Neural cell (in vitro differentiated cells): Measurements from ENCODE around the gene CFAP92.

Experiments used
- EP300 ChIP-seq: fragments of 450-650 bp; conservative IDR thresholded peaks from 2 replicates; pipeline ENCODE4 v1.6.1; 2014; ENCODE audit warnings: antibody characterized with exemption, mild to moderate bottlenecking, moderate library complexity; ENCODE audit not compliant: poor library complexity, severe bottlenecking
- EZH2 ChIP-seq: fragments of 200-600, 300-800 bp; shearing (Covaris generic), sonication (generic); IDR thresholded peaks from 2 replicates; pipeline ENCODE4 v1.6.1; 2014; ENCODE audit warnings: antibody characterized with exemption, low read length, borderline replicate concordance, mild to moderate bottlenecking; ENCODE audit not compliant: insufficient read depth, poor library complexity, severe bottlenecking
- POLR2AphosphoS5 ChIP-seq: IDR thresholded peaks from 2 replicates; pipeline ENCODE4 v1.6.1; 2012
- RAD21 ChIP-seq: fragments of 450-650 bp; conservative IDR thresholded peaks from 2 replicates; pipeline ENCODE4 v1.6.1; 2014; ENCODE audit warnings: antibody characterized with exemption, mild to moderate bottlenecking, moderate library complexity
- SMC3 ChIP-seq: fragments of 450-650 bp; conservative IDR thresholded peaks from 2 replicates; pipeline ENCODE4 v1.6.1; 2014; ENCODE audit warnings: antibody characterized with exemption, mild to moderate bottlenecking, moderate library complexity; ENCODE audit not compliant: poor library complexity
- TAF1 ChIP-seq: IDR thresholded peaks from 2 replicates; pipeline ENCODE4 v1.6.1; 2012; ENCODE audit warnings: low read depth
- TF ChIP-seq, protein P1 (sequence below): fragments of 450-650 bp; IDR thresholded peaks from 2 replicates; pipeline ENCODE4 v1.5.1; 2014; ENCODE audit warnings: antibody characterized with exemption, mild to moderate bottlenecking, moderate library complexity; ENCODE audit not compliant: poor library complexity, severe bottlenecking
- TF ChIP-seq, protein P2 (sequence below): IDR thresholded peaks from 2 replicates; pipeline ENCODE4 v1.6.1; 2012; ENCODE audit warnings: borderline replicate concordance

DNA sequence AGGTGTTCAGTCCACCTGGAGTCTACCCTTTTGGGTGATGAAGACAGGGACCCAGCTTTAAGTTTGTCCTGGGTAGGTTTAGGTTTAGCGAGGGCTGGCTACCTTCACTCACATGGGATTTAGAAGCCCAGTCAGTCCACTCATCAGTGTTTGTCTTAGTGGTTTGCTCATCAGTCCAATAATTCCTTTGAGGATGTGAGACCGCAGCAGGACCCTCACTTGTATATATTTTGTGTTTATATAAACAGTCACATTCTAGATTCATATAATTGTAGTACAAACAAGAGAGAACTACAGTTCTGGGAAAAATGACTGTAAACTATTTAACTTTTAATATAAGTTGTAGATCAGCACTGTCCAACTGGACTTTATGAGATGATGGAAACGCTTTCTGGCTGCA, 25.4 kb upstream of the CFAP92 start:
- TF ChIP-seq, protein P1, sequence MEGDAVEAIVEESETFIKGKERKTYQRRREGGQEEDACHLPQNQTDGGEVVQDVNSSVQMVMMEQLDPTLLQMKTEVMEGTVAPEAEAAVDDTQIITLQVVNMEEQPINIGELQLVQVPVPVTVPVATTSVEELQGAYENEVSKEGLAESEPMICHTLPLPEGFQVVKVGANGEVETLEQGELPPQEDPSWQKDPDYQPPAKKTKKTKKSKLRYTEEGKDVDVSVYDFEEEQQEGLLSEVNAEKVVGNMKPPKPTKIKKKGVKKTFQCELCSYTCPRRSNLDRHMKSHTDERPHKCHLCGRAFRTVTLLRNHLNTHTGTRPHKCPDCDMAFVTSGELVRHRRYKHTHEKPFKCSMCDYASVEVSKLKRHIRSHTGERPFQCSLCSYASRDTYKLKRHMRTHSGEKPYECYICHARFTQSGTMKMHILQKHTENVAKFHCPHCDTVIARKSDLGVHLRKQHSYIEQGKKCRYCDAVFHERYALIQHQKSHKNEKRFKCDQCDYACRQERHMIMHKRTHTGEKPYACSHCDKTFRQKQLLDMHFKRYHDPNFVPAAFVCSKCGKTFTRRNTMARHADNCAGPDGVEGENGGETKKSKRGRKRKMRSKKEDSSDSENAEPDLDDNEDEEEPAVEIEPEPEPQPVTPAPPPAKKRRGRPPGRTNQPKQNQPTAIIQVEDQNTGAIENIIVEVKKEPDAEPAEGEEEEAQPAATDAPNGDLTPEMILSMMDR: no peak
- TF ChIP-seq, protein P2, sequence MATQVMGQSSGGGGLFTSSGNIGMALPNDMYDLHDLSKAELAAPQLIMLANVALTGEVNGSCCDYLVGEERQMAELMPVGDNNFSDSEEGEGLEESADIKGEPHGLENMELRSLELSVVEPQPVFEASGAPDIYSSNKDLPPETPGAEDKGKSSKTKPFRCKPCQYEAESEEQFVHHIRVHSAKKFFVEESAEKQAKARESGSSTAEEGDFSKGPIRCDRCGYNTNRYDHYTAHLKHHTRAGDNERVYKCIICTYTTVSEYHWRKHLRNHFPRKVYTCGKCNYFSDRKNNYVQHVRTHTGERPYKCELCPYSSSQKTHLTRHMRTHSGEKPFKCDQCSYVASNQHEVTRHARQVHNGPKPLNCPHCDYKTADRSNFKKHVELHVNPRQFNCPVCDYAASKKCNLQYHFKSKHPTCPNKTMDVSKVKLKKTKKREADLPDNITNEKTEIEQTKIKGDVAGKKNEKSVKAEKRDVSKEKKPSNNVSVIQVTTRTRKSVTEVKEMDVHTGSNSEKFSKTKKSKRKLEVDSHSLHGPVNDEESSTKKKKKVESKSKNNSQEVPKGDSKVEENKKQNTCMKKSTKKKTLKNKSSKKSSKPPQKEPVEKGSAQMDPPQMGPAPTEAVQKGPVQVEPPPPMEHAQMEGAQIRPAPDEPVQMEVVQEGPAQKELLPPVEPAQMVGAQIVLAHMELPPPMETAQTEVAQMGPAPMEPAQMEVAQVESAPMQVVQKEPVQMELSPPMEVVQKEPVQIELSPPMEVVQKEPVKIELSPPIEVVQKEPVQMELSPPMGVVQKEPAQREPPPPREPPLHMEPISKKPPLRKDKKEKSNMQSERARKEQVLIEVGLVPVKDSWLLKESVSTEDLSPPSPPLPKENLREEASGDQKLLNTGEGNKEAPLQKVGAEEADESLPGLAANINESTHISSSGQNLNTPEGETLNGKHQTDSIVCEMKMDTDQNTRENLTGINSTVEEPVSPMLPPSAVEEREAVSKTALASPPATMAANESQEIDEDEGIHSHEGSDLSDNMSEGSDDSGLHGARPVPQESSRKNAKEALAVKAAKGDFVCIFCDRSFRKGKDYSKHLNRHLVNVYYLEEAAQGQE: no peak
- TF ChIP-seq EP300: no peak
- TF ChIP-seq POLR2AphosphoS5: no peak
- no peak for TF ChIP-seq SMC3
- TF ChIP-seq TAF1: no peak
- no peak for TF ChIP-seq EZH2
- TF ChIP-seq RAD21: no peak
